Stomach (tissue), 9 donors: ENCODE results near the gene CEL. TPM values are rescaled to one million over a fixed set of nuclear protein-coding genes. Genes with fewer than 3 reads are reported as not detected.

Experiments used
- DNase-seq, 2 donors: peaks; one replicate each; pipeline versions ENCODE4 v3.0.0 to v3.0.0-alpha.2; 2013 to 2019
- H3K27ac ChIP-seq, 5 donors: fragments of 200-600 bp in 4 of 5; sonication (generic) in 4 of 5; one replicate each; pipeline ENCODE4 v1.5.1; 2013 to 2019; ENCODE audit warnings: mild to moderate bottlenecking in 1 of 5, moderate library complexity in 1 of 5
- H3K27me3 ChIP-seq, 3 donors: fragments of 200-600 bp; sonication (generic); one replicate each; pipeline ENCODE4 v1.5.1; 2017 to 2019; ENCODE audit warnings: mixed run types in 1 of 3
- H3K36me3 ChIP-seq, 4 donors: fragments of 200-600 bp; sonication (generic); 1 replicate in 3 of 4; 2 replicates in 1 of 4; pipeline ENCODE4 v1.5.1; 2016 to 2019
- H3K4me1 ChIP-seq, 4 donors: fragments of 200-600 bp; sonication (generic); one replicate each; pipeline ENCODE4 v1.5.1; 2016 to 2019
- H3K4me3 ChIP-seq, 4 donors: fragments of 200-600 bp; sonication (generic) in 3 of 4; one replicate each; pipeline ENCODE4 v1.5.1; 2016 to 2019; ENCODE audit warnings: mild to moderate bottlenecking in 1 of 4
- H3K9me3 ChIP-seq, 4 donors: fragments of 200-600 bp; sonication (generic); one replicate each; pipeline ENCODE4 v1.5.1; 2016 to 2019
- CTCF ChIP-seq, 7 experiments: fragments of 450-650 bp in 4 of 7; fragments of 200-600 bp in 3 of 7; sonication (generic) in 3 of 7; IDR thresholded peaks; one replicate each; pipeline ENCODE4 v1.5.1; 2016 to 2019; ENCODE audit warnings: antibody characterized with exemption in 7 of 7, control low read depth in 2 of 7, mild to moderate bottlenecking in 1 of 7
- EP300 ChIP-seq: sonication (generic); formaldehyde crosslinking; IDR thresholded peaks from one replicate; pipeline ENCODE4 v1.6.1; 2017; ENCODE audit warnings: antibody characterized with exemption
- POLR2A ChIP-seq, 4 donors: fragments of 450-650 bp; IDR thresholded peaks; one replicate each; pipeline ENCODE4 v1.6.1; 2016; ENCODE audit warnings: antibody characterized with exemption in 4 of 4, control low read depth in 2 of 4, mild to moderate bottlenecking in 1 of 4, moderate library complexity in 1 of 4
- POLR2AphosphoS5 ChIP-seq, 3 donors: sonication (generic); formaldehyde crosslinking; IDR thresholded peaks; one replicate each; pipeline ENCODE4 v1.6.1; 2016; ENCODE audit warnings: antibody characterized with exemption in 3 of 3
- WGBS, 5 donors: extraction: QIAGEN DNeasy Blood & Tissue Kit in 3 of 5; methylation state at CpG; one replicate each; pipeline versions ENCODE4 v1.1.5 to v1.1.7; 2013 to 2018; 5-methylcytosine and 5-hydroxymethylcytosine counted together
- intact Hi-C: fragments of 100-400 bp; cut with DNase I; formaldehyde crosslinking; loops from one replicate; pipeline ENCODE4 v1.15.1; 2023; ENCODE audit warnings: low total_unique reads
- polyA plus RNA-seq, 3 donors: library from polyadenylated mRNA; stranded (reverse); fragments of 200-250 nt; gene quantifications; one replicate each; pipeline ENCODE4 v1.2.3, GENCODE V29; 2013
- total RNA-seq, 5 donors: library from RNA; depleted of rRNA; stranded (reverse); fragments of >200 nt; gene quantifications; one replicate each; pipeline versions ENCODE4 v1.1.0 to v1.2.3, GENCODE V29; 2014 to 2016
- donor health status: healthy with polysubstance abuse.
- donor health status: Bipolar disorder and iron deficiency.
- donor health status: healthy.

The CEL gene
- total and polyA plus RNA-seq, 8 donors, result 1.2 to 9.9 (median 2.0) TPM; not detected in 3

GRCh38 chr9:133103183-133103986 lies 41.6 kb downstream of the CEL start:
- intact Hi-C loops, result loop anchor here (2.0 kb wide), 1 partner anchor 43 kb away; no protein-coding TSS in a partner anchor
- no peak for TF ChIP-seq EP300
- no peak for TF ChIP-seq POLR2A (IDR thresholded peaks at IDR 0.05)
- TF ChIP-seq POLR2AphosphoS5 (IDR thresholded peaks at IDR 0.05), result peak; percentile 10 to 80 (median 22)
- TF ChIP-seq CTCF (IDR thresholded peaks at IDR 0.05), result peak in 6 of 7 experiments; percentile 95 to 99 (median 98)
- WGBS, 5 donors, result 0 to 41% (median 31%) methylated on average over 3 to 14 of the region's 14 CpGs
- no peak overlapping the region for H3K4me3 ChIP-seq
- H3K36me3 ChIP-seq, result peaks cover 84 to 100% (median 100%) of the 10 kb centered on the region in 4 donors
- H3K27me3 ChIP-seq, result no peaks in the 10 kb centered on the region
- no peaks in the 10 kb centered on the region for H3K9me3 ChIP-seq
- peak; percentile 78 to 81 for DNase-seq
- peak overlapping the region in 2 of 5 donors; percentile 3 to 21 for H3K27ac ChIP-seq
- H3K4me1 ChIP-seq, result peaks cover 6 to 10% (median 8%) of the 10 kb centered on the region in 4 donors

GRCh38 chr9:133103987-133104505 lies 42.3 kb downstream of the CEL start:
- Histone ChIP-seq H3K4me3 (no peak overlapping the region), H3K36me3 (peaks cover 85 to 100% (median 100%) of the 10 kb centered on the region in 4 donors), H3K27me3 (no peaks in the 10 kb centered on the region), H3K9me3 (no peaks in the 10 kb centered on the region), H3K27ac (peak overlapping the region in 1 of 5 donors; percentile 3), H3K4me1 (peaks cover 6 to 10% (median 8%) of the 10 kb centered on the region in 4 donors)
- TF ChIP-seq CTCF (IDR thresholded peaks at IDR 0.05), result no peak
- TF ChIP-seq POLR2A (IDR thresholded peaks at IDR 0.05), result no peak
- no peak for TF ChIP-seq POLR2AphosphoS5 (IDR thresholded peaks at IDR 0.05)
- no peak for TF ChIP-seq EP300
- intact Hi-C loops, result loop anchor here (2.0 kb wide), 1 partner anchor 43 kb away; no protein-coding TSS in a partner anchor
- 72 to 87% (median 77%) methylated on average over 5 to 12 of the region's 12 CpGs for WGBS, 5 donors
- DNase-seq, result peak in 1 of 2 donors; percentile 22

- WGBS, 5 donors, result 76 to 85% (median 84%) methylated on average over 10 to 15 of the region's 15 CpGs
- Histone ChIP-seq H3K4me3 (no peak overlapping the region), H3K9me3 (no peaks in the 10 kb centered on the region), H3K36me3 (peaks cover 87 to 100% (median 100%) of the 10 kb centered on the region in 4 donors), H3K27me3 (no peaks in the 10 kb centered on the region), H3K27ac (no peak overlapping the region), H3K4me1 (peaks cover 6 to 10% (median 8%) of the 10 kb centered on the region in 4 donors)
- intact Hi-C loops, result no loop called here
- DNase-seq, result peak; percentile 1 to 16
- no peak for TF ChIP-seq POLR2A (IDR thresholded peaks at IDR 0.05)
- no peak for TF ChIP-seq POLR2AphosphoS5 (IDR thresholded peaks at IDR 0.05)
- no peak for TF ChIP-seq CTCF (IDR thresholded peaks at IDR 0.05)
Observed at GRCh38 chr9:133104718-133105460, 43.1 kb downstream of the CEL start.

- 88 to 100% (median 93%) methylated on average over 1 to 7 of the region's 7 CpGs for WGBS, 5 donors
- peaks cover 87 to 100% (median 100%) of the 10 kb centered on the region in 4 donors for H3K36me3 ChIP-seq
- TF ChIP-seq EP300, result no peak
- no peak for TF ChIP-seq POLR2AphosphoS5 (IDR thresholded peaks at IDR 0.05)
- no peak for TF ChIP-seq CTCF (IDR thresholded peaks at IDR 0.05)
- no peak for TF ChIP-seq POLR2A (IDR thresholded peaks at IDR 0.05)
- H3K4me1 ChIP-seq, result peaks cover 6 to 10% (median 8%) of the 10 kb centered on the region in 4 donors
- no peaks in the 10 kb centered on the region for H3K27me3 ChIP-seq
- peak in 1 of 2 donors; percentile 22 for DNase-seq
- H3K9me3 ChIP-seq, result no peaks in the 10 kb centered on the region
- intact Hi-C loops, result no loop called here
- no peak overlapping the region for H3K4me3 ChIP-seq
- H3K27ac ChIP-seq, result no peak overlapping the region
Observed at GRCh38 chr9:133105461-133105770, 43.6 kb downstream of the CEL start.
